SK-N-SH (cell line): ENCODE measurements around the gene ARFGAP1.

Source experiments
- CTCF ChIP-seq: fragments of 200-600 bp; sonication (generic); IDR thresholded peaks from 2 replicates; pipeline ENCODE4 v1.6.1; 2017; ENCODE audit warnings: antibody characterized with exemption, mild to moderate bottlenecking, moderate library complexity
- EP300 ChIP-seq, 2 experiments: IDR thresholded peaks; 2 replicates each; pipeline versions ENCODE4 v1.4.0 to v1.6.1; 2012; ENCODE audit warnings: borderline replicate concordance in 1 of 2, low read depth in 1 of 2, low read length in 1 of 2
- FOXJ3 ChIP-seq: sonication (generic); formaldehyde crosslinking; IDR thresholded peaks from 2 replicates; pipeline ENCODE4 v1.5.1; 2020; ENCODE audit warnings: mild to moderate bottlenecking, missing genetic modification reagents
- GATA2 ChIP-seq: sonication (generic); formaldehyde crosslinking; IDR thresholded peaks from 2 replicates; pipeline ENCODE4 v1.5.0; 2020; ENCODE audit warnings: mild to moderate bottlenecking, missing genetic modification reagents
- JUND ChIP-seq: IDR thresholded peaks from 2 replicates; pipeline ENCODE4 v1.4.0; 2012
- NFIC ChIP-seq: IDR thresholded peaks from 2 replicates; pipeline ENCODE4 v1.4.0; 2012; ENCODE audit warnings: borderline replicate concordance
- PBX3 ChIP-seq: IDR thresholded peaks from 2 replicates; pipeline ENCODE4; 2012
- RAD21 ChIP-seq: IDR thresholded peaks from 2 replicates; pipeline ENCODE4 v1.6.1; 2012; ENCODE audit warnings: mild to moderate bottlenecking, low read length
- TAF1 ChIP-seq: IDR thresholded peaks from 2 replicates; pipeline ENCODE4 v1.6.1; 2012; ENCODE audit warnings: low read depth, mild to moderate bottlenecking, low read length, moderate library complexity, borderline replicate concordance
- TCF12 ChIP-seq: IDR thresholded peaks from 2 replicates; pipeline ENCODE4 v1.4.0; 2012
- USF2 ChIP-seq: fragments of 150-350 bp; IDR thresholded peaks from 2 replicates; pipeline ENCODE4 v1.6.1; 2017; ENCODE audit warnings: antibody characterized with exemption, low read length, low read depth, borderline replicate concordance
- YY1 ChIP-seq: IDR thresholded peaks from 2 replicates; pipeline ENCODE4 v1.4.0; 2012; ENCODE audit warnings: low read depth, mild to moderate bottlenecking
- ZBTB33 ChIP-seq: IDR thresholded peaks from 2 replicates; pipeline ENCODE4 v1.4.0; 2012; ENCODE audit warnings: low read depth, borderline replicate concordance

GRCh38 chr20:63246490-63247288, 25.9 kb upstream of the ARFGAP1 start:
- no peak for TF ChIP-seq JUND
- no peak for TF ChIP-seq CTCF
- TF ChIP-seq ZBTB33, result no peak
- TF ChIP-seq EP300 (IDR thresholded peaks at IDR 0.05; ENCODE audit: borderline replicate concordance in 1 of 2, low read depth in 1 of 2, low read length in 1 of 2), result no peak
- TF ChIP-seq RAD21, result no peak
- TF ChIP-seq YY1, result no peak
- TF ChIP-seq TAF1, result no peak
- TF ChIP-seq GATA2 (CRISPR knock-in tag), result no peak
- no peak for TF ChIP-seq FOXJ3
- TF ChIP-seq TCF12, result no peak
- no peak for TF ChIP-seq USF2
- TF ChIP-seq PBX3, result no peak
- TF ChIP-seq NFIC, result no peak
